AG09319 (cell line): ENCODE results near the gene ISYNA1.

Source experiments
- DNase-seq: peaks from one replicate; pipeline ENCODE4 v3.0.0-alpha.2; 2010; ENCODE audit warnings: low read depth; ENCODE audit errors: extremely low read depth
- CTCF ChIP-seq: IDR thresholded peaks from 2 replicates; pipeline ENCODE4 v1.5.1; 2011; ENCODE audit warnings: low read depth, mild to moderate bottlenecking, inconsistent platforms, low read length, moderate library complexity

ISYNA1 gene

GRCh38 chr19:18466354-18466753 lies 28.4 kb upstream of the ISYNA1 start:
- DNase-seq = no peak
- TF ChIP-seq CTCF = no peak

GRCh38 chr19:18465964-18466339 lies 28.0 kb upstream of the ISYNA1 start:
- TF ChIP-seq CTCF = no peak
- no peak for DNase-seq

DNA sequence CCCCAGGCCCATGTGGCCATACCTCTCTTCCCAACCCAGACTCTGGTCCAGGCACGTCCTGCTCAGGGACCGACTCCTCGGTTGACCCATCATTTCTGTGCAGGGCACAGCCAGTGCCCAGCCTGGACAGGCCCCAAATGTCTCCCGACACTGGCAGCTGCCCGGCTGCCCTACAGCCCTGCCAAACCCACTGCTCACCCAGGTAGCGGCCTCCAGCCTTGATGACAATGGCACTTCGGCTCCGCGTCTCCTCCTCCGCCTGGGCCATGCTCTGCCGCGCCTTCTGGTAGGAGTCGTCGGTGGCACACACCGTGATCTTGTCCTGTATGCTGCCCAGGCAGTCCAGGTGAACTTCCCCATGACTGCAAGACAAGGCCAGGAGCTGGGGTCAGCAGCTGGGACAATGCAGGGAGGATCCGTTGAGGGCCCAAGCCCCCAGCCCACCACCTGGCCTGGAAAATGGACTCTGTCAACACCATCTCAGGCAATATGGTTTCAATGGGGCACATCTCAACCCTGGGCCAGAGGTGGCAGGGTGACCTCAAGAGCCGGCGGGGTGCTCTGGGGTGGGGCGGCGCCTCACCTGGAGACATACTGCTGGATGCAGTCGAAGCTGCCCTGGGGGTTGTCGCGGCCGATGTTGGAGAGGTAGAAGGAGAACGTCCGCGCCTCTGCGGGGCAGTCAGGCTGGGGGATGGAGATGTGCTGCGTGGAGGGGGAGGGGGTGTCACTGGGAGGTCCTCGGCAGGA lies 27.5 kb upstream of the ISYNA1 start:
- TF ChIP-seq CTCF = no peak
- no peak for DNase-seq

DNA sequence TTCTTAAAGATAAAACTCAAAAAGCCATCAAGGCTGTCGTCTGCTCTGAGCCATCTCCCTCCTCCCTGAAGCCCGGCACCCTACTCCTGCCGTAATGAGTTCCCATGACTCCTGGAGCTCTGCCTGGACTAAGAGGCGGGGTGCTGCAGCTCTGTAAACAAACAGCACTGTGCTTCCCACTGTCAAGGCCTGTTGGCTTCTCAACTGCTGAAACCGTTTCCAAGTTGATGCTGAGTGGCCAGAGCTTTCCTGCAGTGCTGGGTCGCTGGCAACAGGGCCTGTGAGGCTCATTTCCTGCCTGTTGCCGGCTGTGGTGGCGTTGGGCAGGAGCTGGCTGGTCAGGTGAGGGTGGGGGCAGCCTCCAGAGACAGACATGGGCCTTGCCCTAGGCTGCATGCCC lies 26.7 kb upstream of the ISYNA1 start:
- peak; percentile 91 for DNase-seq
- no peak for TF ChIP-seq CTCF

DNA sequence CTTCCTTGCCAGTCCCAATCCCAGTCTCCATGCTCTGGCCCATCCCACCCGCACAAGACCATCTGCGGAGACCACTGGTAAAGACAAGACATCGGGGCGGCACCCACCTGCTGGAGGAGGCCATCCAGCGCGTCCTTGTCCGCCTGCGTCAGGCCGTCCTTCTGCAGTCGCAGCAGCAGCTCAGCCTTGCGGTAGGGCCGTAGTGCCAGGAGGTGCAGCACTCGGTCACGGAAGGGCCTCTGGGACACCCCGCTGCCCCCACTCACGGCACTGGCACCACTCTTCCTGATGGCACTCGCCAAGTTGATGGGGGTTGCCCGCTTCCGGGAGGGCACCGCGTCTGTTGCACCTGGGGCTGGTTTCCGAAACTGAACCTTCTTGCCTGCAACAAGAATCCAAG lies 23.5 kb upstream of the ISYNA1 start:
- DNase-seq = no peak
- no peak for TF ChIP-seq CTCF

GRCh38 chr19:18460900-18461299 lies 23.0 kb upstream of the ISYNA1 start:
- TF ChIP-seq CTCF = no peak
- no peak for DNase-seq

DNA sequence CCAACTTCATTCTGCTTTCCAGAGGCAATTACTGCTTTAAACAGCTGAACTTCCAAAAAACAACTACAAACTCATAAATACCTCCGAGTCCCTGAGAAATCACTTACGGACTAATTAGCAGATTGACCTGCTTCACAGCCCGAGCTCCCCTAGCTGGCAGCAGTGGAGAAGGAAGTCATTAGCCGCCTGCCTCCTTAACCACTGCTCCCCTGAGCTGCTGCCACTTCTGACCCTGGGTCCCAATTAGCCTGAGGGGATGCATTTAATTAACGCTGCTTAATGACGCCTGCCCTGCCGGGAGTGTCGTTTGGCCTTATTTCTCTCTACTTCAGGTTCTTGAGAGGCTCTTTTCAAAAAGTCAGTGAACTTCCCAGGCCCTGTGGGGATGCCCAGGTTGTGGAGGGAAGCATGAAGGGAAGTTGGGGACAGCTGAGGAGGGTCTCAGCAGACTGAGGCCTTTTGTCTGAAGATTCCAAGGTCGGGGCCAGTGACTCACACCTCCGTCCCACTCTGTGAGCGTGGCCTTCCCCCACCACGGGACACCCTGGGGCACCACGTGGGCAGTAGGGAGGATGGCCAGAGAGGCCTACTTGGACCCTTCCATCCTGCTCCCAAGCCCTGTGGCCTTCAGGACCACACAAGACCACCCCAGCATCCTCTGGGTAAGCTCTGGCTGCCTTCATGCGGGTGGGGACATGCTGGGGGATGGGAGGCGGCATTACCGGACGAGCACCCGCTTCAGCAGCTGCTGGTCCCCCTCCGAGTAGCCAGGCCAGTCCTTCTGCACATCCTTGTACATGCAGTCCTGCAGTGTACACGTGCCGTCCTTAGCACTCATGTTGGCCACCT lies 19.8 kb upstream of the ISYNA1 start:
- TF ChIP-seq CTCF = no peak
- no peak for DNase-seq
